ENCODE data around the gene FTO. TPM values are rescaled to one million over a fixed set of nuclear protein-coding genes. Genes with fewer than 3 reads are reported as not detected.

The FTO gene
- polyA plus RNA-seq, 3 donors: 16.8 to 51.0 (median 37.7) TPM

GRCh38 chr16:53826658-53827057 lies 122.7 kb downstream of the FTO start:
- no peak overlapping the region for H2AFZ ChIP-seq (ENCODE audit: insufficient read depth, low read depth, low read length, poor library complexity, severe bottlenecking)
- H3K9ac ChIP-seq (ENCODE audit: insufficient read depth, low read length, poor library complexity, severe bottlenecking): no peak overlapping the region
- H3K9me3 Mint-ChIP-seq: peaks cover 0 to 2% (median 0%) of the 10 kb centered on the region in 7 donors
- H3K4me3 ChIP-seq (replicated peaks in 1 of 3; ENCODE audit: low read depth in 2 of 3, low read length in 3 of 3): no peak overlapping the region
- no peak overlapping the region for H3K4me3 Mint-ChIP-seq
- H3K36me3 ChIP-seq (replicated peaks in 1 of 2; ENCODE audit: control insufficient read depth in 1 of 2, insufficient read depth in 2 of 2, low read length in 2 of 2): peaks cover 3 to 12% of the 10 kb centered on the region in 2 donors
- H3K27me3 Mint-ChIP-seq (ENCODE audit: low read depth in 3 of 3): no peaks in the 10 kb centered on the region
- TF ChIP-seq, protein P1, sequence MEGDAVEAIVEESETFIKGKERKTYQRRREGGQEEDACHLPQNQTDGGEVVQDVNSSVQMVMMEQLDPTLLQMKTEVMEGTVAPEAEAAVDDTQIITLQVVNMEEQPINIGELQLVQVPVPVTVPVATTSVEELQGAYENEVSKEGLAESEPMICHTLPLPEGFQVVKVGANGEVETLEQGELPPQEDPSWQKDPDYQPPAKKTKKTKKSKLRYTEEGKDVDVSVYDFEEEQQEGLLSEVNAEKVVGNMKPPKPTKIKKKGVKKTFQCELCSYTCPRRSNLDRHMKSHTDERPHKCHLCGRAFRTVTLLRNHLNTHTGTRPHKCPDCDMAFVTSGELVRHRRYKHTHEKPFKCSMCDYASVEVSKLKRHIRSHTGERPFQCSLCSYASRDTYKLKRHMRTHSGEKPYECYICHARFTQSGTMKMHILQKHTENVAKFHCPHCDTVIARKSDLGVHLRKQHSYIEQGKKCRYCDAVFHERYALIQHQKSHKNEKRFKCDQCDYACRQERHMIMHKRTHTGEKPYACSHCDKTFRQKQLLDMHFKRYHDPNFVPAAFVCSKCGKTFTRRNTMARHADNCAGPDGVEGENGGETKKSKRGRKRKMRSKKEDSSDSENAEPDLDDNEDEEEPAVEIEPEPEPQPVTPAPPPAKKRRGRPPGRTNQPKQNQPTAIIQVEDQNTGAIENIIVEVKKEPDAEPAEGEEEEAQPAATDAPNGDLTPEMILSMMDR (IDR thresholded peaks at IDR 0.05): no peak
- no peak overlapping the region for H3K27ac ChIP-seq (ENCODE audit: low read depth in 1 of 2, low read length in 2 of 2)
- H3K27me3 ChIP-seq (ENCODE audit: control insufficient read depth in 2 of 2, insufficient read depth in 2 of 2, low read length in 2 of 2): no peaks in the 10 kb centered on the region
- H3K27ac Mint-ChIP-seq: no peak overlapping the region
- WGBS (ENCODE audit: insufficient coverage): 87% methylated on average over 2 of the region's 3 CpGs
- H3K4me1 ChIP-seq (ENCODE audit: control insufficient read depth in 1 of 2, insufficient read depth in 2 of 2, low read length in 2 of 2): peaks cover 2 to 11% of the 10 kb centered on the region in 2 donors
- intact Hi-C loops (cut with micrococcal nuclease): no loop called here
- no peaks in the 10 kb centered on the region for H4K20me1 ChIP-seq (ENCODE audit: insufficient read depth, low read length)
- no peaks in the 10 kb centered on the region for H3K79me2 ChIP-seq (ENCODE audit: insufficient read depth, low read length)
- no peaks in the 10 kb centered on the region for H3K9me3 ChIP-seq (replicated peaks in 1 of 2; ENCODE audit: control insufficient read depth in 1 of 2, insufficient read depth in 1 of 2, low read length in 2 of 2)
- DNase-seq: no peak
- no peak overlapping the region for H3K4me2 ChIP-seq (replicated peaks; ENCODE audit: extremely low read depth, low read length, poor library complexity, severe bottlenecking)
- no peaks in the 10 kb centered on the region for H3K4me1 Mint-ChIP-seq
- H3K36me3 Mint-ChIP-seq: peaks cover 12 to 15% of the 10 kb centered on the region in 2 donors

DNA sequence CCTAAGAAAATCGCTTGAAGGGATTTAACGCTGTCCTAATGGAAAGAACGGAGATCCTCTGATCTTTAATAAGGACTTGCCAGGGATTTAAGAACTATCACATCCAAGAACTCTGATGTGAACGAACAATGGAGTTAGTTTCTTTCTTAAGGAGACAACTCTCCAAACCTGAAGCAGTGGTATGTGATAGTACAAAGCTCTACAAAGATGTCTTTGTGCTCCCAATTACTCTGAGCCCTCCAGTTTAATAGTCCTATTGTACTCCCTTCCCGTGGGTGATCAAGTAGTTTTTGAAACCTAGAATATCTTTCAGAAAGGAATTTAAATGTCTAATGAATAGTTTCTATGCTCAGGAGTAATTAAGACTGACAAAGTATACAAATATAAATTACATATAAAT lies 123.8 kb downstream of the FTO start:
- Histone ChIP-seq H3K36me3 (replicated peaks in 1 of 2; ENCODE audit: control insufficient read depth in 1 of 2, insufficient read depth in 2 of 2, low read length in 2 of 2) (peaks cover 3 to 12% of the 10 kb centered on the region in 2 donors), H3K79me2 (ENCODE audit: insufficient read depth, low read length) (no peaks in the 10 kb centered on the region), H2AFZ (ENCODE audit: insufficient read depth, low read depth, low read length, poor library complexity, severe bottlenecking) (no peak overlapping the region), H3K27ac (ENCODE audit: low read depth in 1 of 2, low read length in 2 of 2) (no peak overlapping the region), H3K9me3 (replicated peaks in 1 of 2; ENCODE audit: control insufficient read depth in 1 of 2, insufficient read depth in 1 of 2, low read length in 2 of 2) (no peaks in the 10 kb centered on the region), H3K4me1 (ENCODE audit: control insufficient read depth in 1 of 2, insufficient read depth in 2 of 2, low read length in 2 of 2) (peaks cover 2 to 11% of the 10 kb centered on the region in 2 donors), H4K20me1 (ENCODE audit: insufficient read depth, low read length) (no peaks in the 10 kb centered on the region), H3K4me2 (replicated peaks; ENCODE audit: extremely low read depth, low read length, poor library complexity, severe bottlenecking) (no peak overlapping the region), H3K27me3 (ENCODE audit: control insufficient read depth in 2 of 2, insufficient read depth in 2 of 2, low read length in 2 of 2) (no peaks in the 10 kb centered on the region), H3K4me3 (replicated peaks in 1 of 3; ENCODE audit: low read depth in 2 of 3, low read length in 3 of 3) (no peak overlapping the region), H3K9ac (ENCODE audit: insufficient read depth, low read length, poor library complexity, severe bottlenecking) (no peak overlapping the region)
- Mint-ChIP-seq H3K27ac (no peak overlapping the region), H3K9me3 (peaks cover 0 to 2% (median 0%) of the 10 kb centered on the region in 7 donors), H3K36me3 (peaks cover 15 to 19% of the 10 kb centered on the region in 2 donors), H3K4me3 (no peak overlapping the region), H3K4me1 (no peaks in the 10 kb centered on the region), H3K27me3 (ENCODE audit: low read depth in 3 of 3) (no peaks in the 10 kb centered on the region)
- TF ChIP-seq, protein P1 (IDR thresholded peaks at IDR 0.05): no peak
- intact Hi-C loops (cut with micrococcal nuclease): no loop called here
- 93% methylated on average over 2 of the region's 5 CpGs for WGBS (ENCODE audit: insufficient coverage)
- DNase-seq: no peak

All from CD14-positive monocyte (primary cell).